ENCODE measurements around the gene PARVG.

PARVG gene

GRCh38 chr22:44197271-44197670 lies 16.5 kb downstream of the PARVG start:
- DNase-seq: no peak

GRCh38 chr22:44199164-44199563 lies 18.4 kb downstream of the PARVG start:
- DNase-seq: no peak

GRCh38 chr22:44199866-44200265 lies 19.1 kb downstream of the PARVG start:
- no peak for DNase-seq

GRCh38 chr22:44200451-44200850 lies 19.7 kb downstream of the PARVG start:
- no peak for DNase-seq

- no peak for DNase-seq
Measured at GRCh38 chr22:44200855-44201550, 20.3 kb downstream of the PARVG start.

- DNase-seq: no peak
Measured at GRCh38 chr22:44201665-44202064, 20.9 kb downstream of the PARVG start.

- DNase-seq: no peak
Measured at GRCh38 chr22:44202261-44202789, 21.6 kb downstream of the PARVG start.

- DNase-seq: no peak
Measured at GRCh38 chr22:44203203-44203602, 22.5 kb downstream of the PARVG start.

GRCh38 chr22:44204739-44205515 lies 24.2 kb downstream of the PARVG start:
- no peak for DNase-seq

- DNase-seq: no peak
Measured at GRCh38 chr22:44205516-44206329, 25.0 kb downstream of the PARVG start.

- no peak for DNase-seq
Measured at GRCh38 chr22:44206330-44206645, 25.6 kb downstream of the PARVG start.

GRCh38 chr22:44206696-44207095 lies 26.0 kb downstream of the PARVG start:
- DNase-seq: no peak

GRCh38 chr22:44207173-44207980 lies 26.7 kb downstream of the PARVG start:
- DNase-seq: no peak

GRCh38 chr22:44207981-44208317 lies 27.2 kb downstream of the PARVG start:
- DNase-seq: no peak

- DNase-seq: no peak
Measured at GRCh38 chr22:44209343-44209742, 28.6 kb downstream of the PARVG start.

- DNase-seq: no peak
Measured at GRCh38 chr22:44210722-44211121, 30.0 kb downstream of the PARVG start.

GRCh38 chr22:44211256-44211945 lies 30.7 kb downstream of the PARVG start:
- no peak for DNase-seq

- DNase-seq: no peak
Measured at GRCh38 chr22:44211946-44212930, 31.5 kb downstream of the PARVG start.

GRCh38 chr22:44212936-44213335 lies 32.2 kb downstream of the PARVG start:
- DNase-seq: no peak

GRCh38 chr22:44213489-44214043 lies 32.8 kb downstream of the PARVG start:
- no peak for DNase-seq

Data from GOT3 (cell line).